ENCODE results near the gene CEP192. TPM values are rescaled to one million over a fixed set of nuclear protein-coding genes. Genes with fewer than 3 reads are reported as not detected.

Gene CEP192
- polyA plus RNA-seq, 3 donors = 3.0 to 29.6 (median 3.7) TPM

DNA sequence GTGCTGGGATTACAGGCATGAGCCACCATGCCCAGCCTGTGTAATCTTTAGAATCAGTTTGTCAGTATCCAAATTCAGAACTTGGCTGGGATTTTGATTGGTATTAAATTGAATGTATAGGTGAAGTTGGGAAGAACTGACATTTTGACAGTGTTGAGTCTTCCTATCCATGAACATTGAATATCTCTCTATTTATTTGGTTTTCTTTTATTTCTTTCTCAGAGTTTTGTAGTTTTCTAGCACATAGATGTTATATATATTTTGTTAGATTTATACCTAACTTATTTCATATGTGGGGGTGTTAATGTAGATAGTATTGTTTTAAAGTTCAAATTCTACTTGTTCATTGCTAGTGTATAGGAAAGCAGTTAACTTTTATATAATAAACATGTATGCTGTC is 31.5 kb downstream of the CEP192 start:
- peaks cover 77 to 93% of the 10 kb centered on the region in 2 donors for H3K36me3 ChIP-seq (replicated peaks in 1 of 2; ENCODE audit: control insufficient read depth in 1 of 2, insufficient read depth in 2 of 2, low read length in 2 of 2)
- H3K27me3 ChIP-seq (ENCODE audit: control insufficient read depth in 2 of 2, insufficient read depth in 2 of 2, low read length in 2 of 2) = no peaks in the 10 kb centered on the region
- H3K4me3 ChIP-seq (replicated peaks in 1 of 3; ENCODE audit: low read depth in 2 of 3, low read length in 3 of 3) = no peak overlapping the region
- H2AFZ ChIP-seq (ENCODE audit: insufficient read depth, low read depth, low read length, poor library complexity, severe bottlenecking) = no peak overlapping the region
- peaks cover 0 to 3% of the 10 kb centered on the region in 2 donors for H3K9me3 ChIP-seq (replicated peaks in 1 of 2; ENCODE audit: control insufficient read depth in 1 of 2, insufficient read depth in 1 of 2, low read length in 2 of 2)
- H3K27ac Mint-ChIP-seq = no peak overlapping the region
- no peak for DNase-seq
- H3K36me3 Mint-ChIP-seq = peaks cover 72 to 91% of the 10 kb centered on the region in 2 donors
- H3K27ac ChIP-seq (ENCODE audit: low read depth in 1 of 2, low read length in 2 of 2) = no peak overlapping the region
- H3K9ac ChIP-seq (ENCODE audit: insufficient read depth, low read length, poor library complexity, severe bottlenecking) = no peak overlapping the region
- no peak overlapping the region for H3K4me3 Mint-ChIP-seq
- no peaks in the 10 kb centered on the region for H4K20me1 ChIP-seq (ENCODE audit: insufficient read depth, low read length)
- no peaks in the 10 kb centered on the region for H3K4me1 ChIP-seq (ENCODE audit: control insufficient read depth in 1 of 2, insufficient read depth in 2 of 2, low read length in 2 of 2)
- intact Hi-C loops (cut with micrococcal nuclease) = no loop called here
- H3K4me1 Mint-ChIP-seq = no peaks in the 10 kb centered on the region
- H3K9me3 Mint-ChIP-seq = peaks cover 0 to 4% (median 0%) of the 10 kb centered on the region in 7 donors
- H3K4me2 ChIP-seq (replicated peaks; ENCODE audit: extremely low read depth, low read length, poor library complexity, severe bottlenecking) = no peak overlapping the region
- TF ChIP-seq, protein P1, sequence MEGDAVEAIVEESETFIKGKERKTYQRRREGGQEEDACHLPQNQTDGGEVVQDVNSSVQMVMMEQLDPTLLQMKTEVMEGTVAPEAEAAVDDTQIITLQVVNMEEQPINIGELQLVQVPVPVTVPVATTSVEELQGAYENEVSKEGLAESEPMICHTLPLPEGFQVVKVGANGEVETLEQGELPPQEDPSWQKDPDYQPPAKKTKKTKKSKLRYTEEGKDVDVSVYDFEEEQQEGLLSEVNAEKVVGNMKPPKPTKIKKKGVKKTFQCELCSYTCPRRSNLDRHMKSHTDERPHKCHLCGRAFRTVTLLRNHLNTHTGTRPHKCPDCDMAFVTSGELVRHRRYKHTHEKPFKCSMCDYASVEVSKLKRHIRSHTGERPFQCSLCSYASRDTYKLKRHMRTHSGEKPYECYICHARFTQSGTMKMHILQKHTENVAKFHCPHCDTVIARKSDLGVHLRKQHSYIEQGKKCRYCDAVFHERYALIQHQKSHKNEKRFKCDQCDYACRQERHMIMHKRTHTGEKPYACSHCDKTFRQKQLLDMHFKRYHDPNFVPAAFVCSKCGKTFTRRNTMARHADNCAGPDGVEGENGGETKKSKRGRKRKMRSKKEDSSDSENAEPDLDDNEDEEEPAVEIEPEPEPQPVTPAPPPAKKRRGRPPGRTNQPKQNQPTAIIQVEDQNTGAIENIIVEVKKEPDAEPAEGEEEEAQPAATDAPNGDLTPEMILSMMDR (IDR thresholded peaks at IDR 0.05) = no peak
- peaks cover 34% of the 10 kb centered on the region for H3K79me2 ChIP-seq (ENCODE audit: insufficient read depth, low read length)
- no peaks in the 10 kb centered on the region for H3K27me3 Mint-ChIP-seq (ENCODE audit: low read depth in 3 of 3)

DNA sequence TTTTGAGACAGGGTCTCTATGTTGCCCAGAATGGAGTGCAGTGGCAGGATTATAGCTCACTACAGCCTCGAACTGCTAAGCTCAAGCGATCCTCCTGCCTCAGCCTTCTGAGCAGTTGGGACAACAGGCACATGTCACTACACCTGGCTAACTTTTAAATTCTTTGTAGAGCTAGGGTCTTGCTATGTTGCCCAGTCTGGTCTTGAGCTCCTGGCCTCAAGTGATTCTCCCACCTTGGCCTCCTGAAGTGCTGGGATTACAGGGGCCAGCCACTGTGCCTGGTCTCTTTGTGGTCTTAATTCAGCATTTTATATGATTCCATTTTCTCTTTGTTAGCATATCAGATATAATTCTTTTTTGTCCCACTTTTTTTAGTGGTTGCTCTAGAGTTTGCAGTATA is 34.1 kb downstream of the CEP192 start:
- H3K36me3 ChIP-seq (replicated peaks in 1 of 2; ENCODE audit: control insufficient read depth in 1 of 2, insufficient read depth in 2 of 2, low read length in 2 of 2) = peaks cover 76 to 93% of the 10 kb centered on the region in 2 donors

More for the DNA sequence above, 34.1 kb downstream of the CEP192 start:
- H3K27me3 Mint-ChIP-seq (ENCODE audit: low read depth in 3 of 3) = no peaks in the 10 kb centered on the region
- Histone ChIP-seq H3K9ac (ENCODE audit: insufficient read depth, low read length, poor library complexity, severe bottlenecking) (no peak overlapping the region), H3K27ac (ENCODE audit: low read depth in 1 of 2, low read length in 2 of 2) (no peak overlapping the region), H4K20me1 (ENCODE audit: insufficient read depth, low read length) (no peaks in the 10 kb centered on the region), H3K4me2 (replicated peaks; ENCODE audit: extremely low read depth, low read length, poor library complexity, severe bottlenecking) (no peak overlapping the region), H2AFZ (ENCODE audit: insufficient read depth, low read depth, low read length, poor library complexity, severe bottlenecking) (no peak overlapping the region), H3K9me3 (replicated peaks in 1 of 2; ENCODE audit: control insufficient read depth in 1 of 2, insufficient read depth in 1 of 2, low read length in 2 of 2) (peaks cover 0 to 3% of the 10 kb centered on the region in 2 donors), H3K79me2 (ENCODE audit: insufficient read depth, low read length) (peaks cover 37% of the 10 kb centered on the region), H3K4me3 (replicated peaks in 1 of 3; ENCODE audit: low read depth in 2 of 3, low read length in 3 of 3) (no peak overlapping the region), H3K4me1 (ENCODE audit: control insufficient read depth in 1 of 2, insufficient read depth in 2 of 2, low read length in 2 of 2) (no peaks in the 10 kb centered on the region), H3K27me3 (ENCODE audit: control insufficient read depth in 2 of 2, insufficient read depth in 2 of 2, low read length in 2 of 2) (no peaks in the 10 kb centered on the region)
- H3K4me1 Mint-ChIP-seq = no peaks in the 10 kb centered on the region
- peaks cover 66 to 84% of the 10 kb centered on the region in 2 donors for H3K36me3 Mint-ChIP-seq
- no peak overlapping the region for H3K27ac Mint-ChIP-seq
- TF ChIP-seq, protein P1 (IDR thresholded peaks at IDR 0.05) = no peak
- no peak overlapping the region for H3K4me3 Mint-ChIP-seq
- 100% methylated on average over 1 of the region's 2 CpGs for WGBS (ENCODE audit: insufficient coverage)
- intact Hi-C loops (cut with micrococcal nuclease) = no loop called here
- DNase-seq = no peak
- H3K9me3 Mint-ChIP-seq = peaks cover 0 to 4% (median 0%) of the 10 kb centered on the region in 7 donors
